Suprapubic skin (tissue), 4 donors: ENCODE data around the gene C1QL1. TPM values are rescaled to one million over a fixed set of nuclear protein-coding genes. Genes with fewer than 3 reads are reported as not detected.

Experiments
- DNase-seq, 2 donors: peaks; one replicate each; pipeline ENCODE4 v3.0.0-alpha.2; 2019; ENCODE audit warnings: low spot score in 2 of 2
- H3K27ac ChIP-seq: fragments of 200-600 bp; sonication (generic); one replicate; pipeline ENCODE4 v1.5.1; 2019
- H3K27me3 ChIP-seq: fragments of 200-600 bp; sonication (generic); one replicate; pipeline ENCODE4 v1.5.1; 2019
- H3K36me3 ChIP-seq: fragments of 200-600 bp; sonication (generic); one replicate; pipeline ENCODE4 v1.5.1; 2019
- H3K4me1 ChIP-seq: fragments of 200-600 bp; sonication (generic); one replicate; pipeline ENCODE4 v1.5.1; 2019
- H3K4me3 ChIP-seq: fragments of 200-600 bp; sonication (generic); one replicate; pipeline ENCODE4 v1.5.1; 2019; ENCODE audit warnings: mild to moderate bottlenecking
- H3K9me3 ChIP-seq: fragments of 200-600 bp; sonication (generic); one replicate; pipeline ENCODE4 v1.5.1; 2019
- CTCF ChIP-seq, 2 donors: fragments of 200-600 bp in 1 of 2; fragments of 450-650 bp in 1 of 2; sonication (generic) in 1 of 2; IDR thresholded peaks; one replicate each; pipeline ENCODE4 v1.5.1; 2016 to 2019; ENCODE audit warnings: antibody characterized with exemption in 2 of 2, mild to moderate bottlenecking in 1 of 2, moderate library complexity in 1 of 2
- EP300 ChIP-seq: sonication (generic); formaldehyde crosslinking; IDR thresholded peaks from one replicate; pipeline ENCODE4 v1.6.1; 2017; ENCODE audit warnings: antibody characterized with exemption
- POLR2A ChIP-seq, 2 donors: fragments of 450-650 bp; IDR thresholded peaks; one replicate each; pipeline ENCODE4 v1.6.1; 2017; ENCODE audit warnings: antibody characterized with exemption in 2 of 2, mild to moderate bottlenecking in 2 of 2, moderate library complexity in 2 of 2
- POLR2AphosphoS5 ChIP-seq, 3 donors: sonication (generic); formaldehyde crosslinking; IDR thresholded peaks; one replicate each; pipeline ENCODE4 v1.6.1; 2017; ENCODE audit warnings: antibody characterized with exemption in 3 of 3
- WGBS: methylation state at CpG from one replicate; pipeline ENCODE4 v1.1.5; 2018; 5-methylcytosine and 5-hydroxymethylcytosine counted together
- total RNA-seq, 4 donors: library from RNA; depleted of rRNA; stranded (reverse); fragments of >200 nt; gene quantifications; one replicate each; pipeline ENCODE4 v1.1.0, GENCODE V29; 2016

Gene C1QL1
- total RNA-seq, 4 donors from 2014 or later = not detected

- H3K27ac ChIP-seq = no peak overlapping the region
- no peaks in the 10 kb centered on the region for H3K36me3 ChIP-seq
- DNase-seq = no peak
- WGBS = 76% methylated on average over 3 of the region's 7 CpGs
- TF ChIP-seq EP300 = no peak
- TF ChIP-seq POLR2A (IDR thresholded peaks at IDR 0.05) = no peak
- no peak for TF ChIP-seq CTCF (IDR thresholded peaks at IDR 0.05)
- TF ChIP-seq POLR2AphosphoS5 (IDR thresholded peaks at IDR 0.05) = no peak
- H3K27me3 ChIP-seq = no peaks in the 10 kb centered on the region
- H3K4me3 ChIP-seq = no peak overlapping the region
- no peaks in the 10 kb centered on the region for H3K4me1 ChIP-seq
- no peaks in the 10 kb centered on the region for H3K9me3 ChIP-seq
Measured at GRCh38 chr17:44928950-44929720, 39.0 kb downstream of the C1QL1 start.

DNA sequence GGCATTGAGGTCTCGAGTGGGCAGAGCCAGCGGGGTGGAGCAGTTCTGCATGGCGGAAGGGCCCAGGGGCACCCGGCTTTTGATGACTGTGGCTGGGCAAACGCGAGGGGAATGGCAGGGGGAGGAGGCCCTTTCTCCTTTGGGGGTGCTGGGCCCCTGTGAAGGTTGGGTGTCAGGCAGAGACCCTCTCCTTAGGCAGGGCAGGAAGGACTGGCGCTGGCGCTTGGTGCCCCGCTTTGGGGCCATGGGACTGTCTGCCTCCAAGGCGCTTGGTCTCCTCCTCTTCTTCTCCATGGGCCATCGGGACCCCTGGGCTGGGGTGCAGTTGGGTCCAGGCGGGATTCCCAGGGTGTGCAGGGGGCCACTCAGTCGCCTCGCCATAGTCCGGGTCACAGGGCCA is 40.0 kb downstream of the C1QL1 start:
- Histone ChIP-seq H3K36me3 (no peaks in the 10 kb centered on the region), H3K27me3 (no peaks in the 10 kb centered on the region), H3K4me3 (no peak overlapping the region), H3K27ac (no peak overlapping the region), H3K9me3 (no peaks in the 10 kb centered on the region), H3K4me1 (no peaks in the 10 kb centered on the region)
- DNase-seq = no peak
- TF ChIP-seq POLR2A (IDR thresholded peaks at IDR 0.05) (no peak), POLR2AphosphoS5 (IDR thresholded peaks at IDR 0.05) (no peak), EP300 (no peak), CTCF (IDR thresholded peaks at IDR 0.05) (no peak)
- 97% methylated on average over 11 of the region's 15 CpGs for WGBS

- no peak for DNase-seq
- H3K4me3 ChIP-seq = no peak overlapping the region
- no peaks in the 10 kb centered on the region for H3K9me3 ChIP-seq
- no peaks in the 10 kb centered on the region for H3K36me3 ChIP-seq
- WGBS = 100% methylated on average over 3 of the region's 3 CpGs
- TF ChIP-seq POLR2AphosphoS5 (IDR thresholded peaks at IDR 0.05) = no peak
- no peak for TF ChIP-seq POLR2A (IDR thresholded peaks at IDR 0.05)
- TF ChIP-seq CTCF (IDR thresholded peaks at IDR 0.05) = no peak
- TF ChIP-seq EP300 = no peak
- H3K27ac ChIP-seq = no peak overlapping the region
- H3K4me1 ChIP-seq = no peaks in the 10 kb centered on the region
- H3K27me3 ChIP-seq = no peaks in the 10 kb centered on the region
Measured at GRCh38 chr17:44927696-44928095, 40.4 kb downstream of the C1QL1 start.

DNA sequence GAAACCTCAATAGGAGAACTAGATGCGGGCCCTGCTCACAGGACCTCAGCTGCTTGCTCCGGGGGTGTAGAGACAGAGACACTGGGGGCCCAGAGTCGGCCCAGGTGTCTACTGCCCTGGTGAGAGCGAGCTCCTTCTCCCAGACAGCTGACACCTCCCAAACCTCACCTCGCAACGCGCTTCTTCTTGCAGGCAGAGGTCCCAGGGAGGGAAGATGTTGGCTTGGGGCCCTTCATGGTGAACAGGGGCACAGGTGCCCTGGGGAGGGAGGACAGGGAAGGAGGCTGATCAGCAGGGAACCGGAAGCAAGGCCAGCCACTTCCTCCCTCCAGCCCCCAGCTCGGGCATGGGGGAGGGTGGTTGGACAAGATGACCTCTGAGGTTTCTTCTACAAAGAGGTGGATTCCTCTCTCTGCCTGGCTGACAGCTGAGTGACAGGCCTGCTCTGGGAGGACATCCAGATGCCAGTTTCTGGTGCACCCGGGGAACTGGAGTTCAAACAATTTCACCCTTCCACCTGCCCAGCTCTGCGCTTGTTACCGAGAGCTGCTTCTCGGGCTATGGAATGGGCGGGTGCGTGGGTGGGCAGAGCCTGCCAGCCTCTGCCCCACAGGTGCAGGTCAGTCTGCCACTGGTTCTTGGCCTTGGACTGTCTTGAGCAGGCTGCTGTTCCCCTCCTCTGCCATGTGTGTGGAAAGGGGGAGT is 41.1 kb downstream of the C1QL1 start:
- Histone ChIP-seq H3K4me1 (no peaks in the 10 kb centered on the region), H3K36me3 (no peaks in the 10 kb centered on the region), H3K27ac (no peak overlapping the region), H3K4me3 (no peak overlapping the region), H3K9me3 (no peaks in the 10 kb centered on the region), H3K27me3 (no peaks in the 10 kb centered on the region)
- TF ChIP-seq POLR2AphosphoS5 (IDR thresholded peaks at IDR 0.05) = no peak
- no peak for TF ChIP-seq EP300
- no peak for TF ChIP-seq CTCF (IDR thresholded peaks at IDR 0.05)
- DNase-seq = no peak
- 92% methylated on average over 9 of the region's 15 CpGs for WGBS
